Measurements from ENCODE around the gene ANGPTL1. TPM values are rescaled to one million over a fixed set of nuclear protein-coding genes. Genes with fewer than 3 reads are reported as not detected.

Gene ANGPTL1
- total RNA-seq, 2 donors from 2014 or later: 2.8 to 5.7 TPM

DNA sequence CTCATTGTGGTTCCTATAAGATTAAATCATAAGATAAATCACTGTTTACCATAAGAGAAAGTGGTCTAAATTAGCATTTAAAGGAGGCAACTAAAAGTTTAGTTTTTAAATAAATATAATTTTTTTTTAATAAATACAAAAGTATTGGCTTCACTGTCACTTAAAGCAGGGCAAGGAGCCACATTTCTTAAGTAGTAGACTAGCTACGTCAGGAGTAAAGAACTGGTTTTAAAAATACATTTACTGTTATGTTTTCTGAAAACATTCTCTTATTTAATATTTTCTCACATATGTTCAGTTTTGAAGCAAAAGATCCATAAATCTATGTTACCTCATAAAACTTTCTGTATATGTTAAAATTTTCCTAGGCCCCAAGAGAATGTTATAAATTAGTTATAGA is 2.2 kb downstream of the ANGPTL1 start:
- no peak for DNase-seq
- Histone ChIP-seq H3K36me3 (no peaks in the 10 kb centered on the region), H3K27me3 (no peaks in the 10 kb centered on the region), H3K27ac (no peak overlapping the region), H3K4me1 (peaks cover 3% of the 10 kb centered on the region), H3K9ac (ENCODE audit: low read depth in 2 of 2, low read length in 2 of 2) (no peak overlapping the region), H3K9me3 (no peaks in the 10 kb centered on the region), H3K4me3 (no peak overlapping the region)
- intact Hi-C loops (cut with DNase I): no loop called here
- TF ChIP-seq, protein P1, sequence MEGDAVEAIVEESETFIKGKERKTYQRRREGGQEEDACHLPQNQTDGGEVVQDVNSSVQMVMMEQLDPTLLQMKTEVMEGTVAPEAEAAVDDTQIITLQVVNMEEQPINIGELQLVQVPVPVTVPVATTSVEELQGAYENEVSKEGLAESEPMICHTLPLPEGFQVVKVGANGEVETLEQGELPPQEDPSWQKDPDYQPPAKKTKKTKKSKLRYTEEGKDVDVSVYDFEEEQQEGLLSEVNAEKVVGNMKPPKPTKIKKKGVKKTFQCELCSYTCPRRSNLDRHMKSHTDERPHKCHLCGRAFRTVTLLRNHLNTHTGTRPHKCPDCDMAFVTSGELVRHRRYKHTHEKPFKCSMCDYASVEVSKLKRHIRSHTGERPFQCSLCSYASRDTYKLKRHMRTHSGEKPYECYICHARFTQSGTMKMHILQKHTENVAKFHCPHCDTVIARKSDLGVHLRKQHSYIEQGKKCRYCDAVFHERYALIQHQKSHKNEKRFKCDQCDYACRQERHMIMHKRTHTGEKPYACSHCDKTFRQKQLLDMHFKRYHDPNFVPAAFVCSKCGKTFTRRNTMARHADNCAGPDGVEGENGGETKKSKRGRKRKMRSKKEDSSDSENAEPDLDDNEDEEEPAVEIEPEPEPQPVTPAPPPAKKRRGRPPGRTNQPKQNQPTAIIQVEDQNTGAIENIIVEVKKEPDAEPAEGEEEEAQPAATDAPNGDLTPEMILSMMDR (IDR thresholded peaks at IDR 0.05): no peak

DNA sequence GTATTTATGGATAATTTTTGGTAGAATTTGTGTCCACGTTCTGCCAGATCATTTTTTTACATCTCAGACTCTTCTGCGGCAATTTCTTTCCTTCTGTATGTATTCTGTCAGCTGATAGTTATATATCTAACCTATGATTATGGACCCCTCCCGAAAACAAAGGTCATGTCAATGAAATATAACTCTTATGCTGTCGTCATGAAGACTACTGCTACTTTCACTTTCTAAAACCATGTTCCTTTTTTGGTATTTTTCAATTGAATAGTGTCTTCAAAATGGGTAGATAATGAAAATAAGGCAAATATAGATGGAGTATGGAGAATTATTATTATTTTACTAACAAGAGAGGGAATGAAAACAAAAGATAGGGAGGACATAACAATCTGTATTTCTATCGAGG is 3.2 kb downstream of the ANGPTL1 start:
- Histone ChIP-seq H3K36me3 (no peaks in the 10 kb centered on the region), H3K27me3 (no peaks in the 10 kb centered on the region), H3K9ac (ENCODE audit: low read depth in 2 of 2, low read length in 2 of 2) (peak overlapping the region in 1 of 2 donors; percentile 0), H3K9me3 (no peaks in the 10 kb centered on the region), H3K27ac (peak overlapping the region; percentile 58), H3K4me1 (peaks cover 3% of the 10 kb centered on the region), H3K4me3 (peak overlapping the region; percentile 6)
- DNase-seq: no peak
- intact Hi-C loops (cut with DNase I): no loop called here
- TF ChIP-seq, protein P1 (IDR thresholded peaks at IDR 0.05): no peak

DNA sequence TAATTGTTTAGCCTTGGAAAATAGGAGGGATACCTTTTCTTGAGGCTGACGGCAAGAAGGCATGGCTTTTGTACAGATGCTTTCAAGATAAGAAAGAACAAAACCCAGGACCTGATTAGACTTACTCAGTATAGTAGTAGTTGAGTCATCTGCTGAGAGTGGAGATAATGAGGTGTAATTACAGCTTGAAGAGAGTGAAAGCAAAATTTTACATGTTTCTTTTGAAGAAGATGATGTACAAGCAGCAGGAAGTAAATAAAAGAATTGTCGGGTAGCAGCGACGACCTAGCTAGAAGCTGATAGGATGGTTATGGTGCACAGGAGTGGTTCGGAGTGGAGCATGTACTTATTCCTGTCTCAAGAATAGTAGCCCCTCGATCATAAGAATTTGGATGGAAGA is 6.6 kb downstream of the ANGPTL1 start:
- H3K36me3 ChIP-seq: no peaks in the 10 kb centered on the region
- no peak overlapping the region for H3K9ac ChIP-seq (ENCODE audit: low read depth in 2 of 2, low read length in 2 of 2)
- DNase-seq: no peak
- TF ChIP-seq, protein P1 (IDR thresholded peaks at IDR 0.05): no peak
- H3K27ac ChIP-seq: no peak overlapping the region
- H3K4me3 ChIP-seq: no peak overlapping the region
- intact Hi-C loops (cut with DNase I): no loop called here
- no peaks in the 10 kb centered on the region for H3K9me3 ChIP-seq
- no peaks in the 10 kb centered on the region for H3K27me3 ChIP-seq
- peaks cover 3% of the 10 kb centered on the region for H3K4me1 ChIP-seq

DNA sequence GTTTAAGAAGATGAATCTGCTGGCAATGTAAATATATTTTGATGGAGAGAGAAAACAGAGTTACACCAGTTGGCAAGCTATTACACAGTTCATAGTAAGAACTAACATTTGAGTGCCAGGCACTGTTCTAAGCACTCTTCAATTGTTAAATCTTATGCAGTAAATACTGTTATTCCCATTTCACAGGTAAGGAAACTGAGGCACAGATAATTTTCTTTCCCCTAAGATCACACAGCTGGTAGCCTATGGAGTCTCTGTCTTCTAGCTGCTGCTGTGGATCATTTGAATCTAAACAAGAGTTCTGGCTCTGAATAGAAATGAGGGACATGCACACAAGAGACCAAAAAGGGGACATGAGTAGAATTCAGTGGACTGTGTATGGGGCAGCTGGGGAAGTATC is 8.0 kb downstream of the ANGPTL1 start:
- Histone ChIP-seq H3K4me1 (peaks cover 3% of the 10 kb centered on the region), H3K4me3 (no peak overlapping the region), H3K27ac (no peak overlapping the region), H3K27me3 (no peaks in the 10 kb centered on the region), H3K36me3 (no peaks in the 10 kb centered on the region), H3K9me3 (no peaks in the 10 kb centered on the region), H3K9ac (ENCODE audit: low read depth in 2 of 2, low read length in 2 of 2) (no peak overlapping the region)
- TF ChIP-seq, protein P1 (IDR thresholded peaks at IDR 0.05): no peak
- intact Hi-C loops (cut with DNase I): no loop called here
- DNase-seq: no peak

DNA sequence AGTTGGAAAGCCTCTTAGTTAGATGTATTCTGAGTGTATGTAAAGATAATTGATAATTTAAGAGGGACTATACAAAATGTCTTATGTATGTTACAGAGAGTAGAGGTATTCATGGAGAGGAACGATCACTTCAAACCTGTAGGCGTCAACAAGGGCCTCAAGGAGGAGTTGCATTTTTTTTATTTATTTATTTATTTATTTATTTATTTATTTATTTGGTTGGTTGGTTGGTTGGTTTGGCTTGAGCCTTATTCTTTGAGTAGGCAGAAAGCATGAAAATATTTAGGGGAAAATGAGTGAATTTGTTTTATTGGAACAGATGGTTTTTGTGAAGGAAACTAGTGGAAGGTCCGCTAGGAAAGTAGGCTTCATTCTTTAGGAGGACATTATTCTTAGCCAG is 8.5 kb downstream of the ANGPTL1 start:
- no peak overlapping the region for H3K4me3 ChIP-seq

More for the DNA sequence above, 8.5 kb downstream of the ANGPTL1 start:
- no peak for DNase-seq
- intact Hi-C loops (cut with DNase I): no loop called here
- peaks cover 3% of the 10 kb centered on the region for H3K4me1 ChIP-seq
- no peaks in the 10 kb centered on the region for H3K9me3 ChIP-seq
- TF ChIP-seq, protein P1 (IDR thresholded peaks at IDR 0.05): no peak
- H3K9ac ChIP-seq (ENCODE audit: low read depth in 2 of 2, low read length in 2 of 2): no peak overlapping the region
- H3K36me3 ChIP-seq: no peaks in the 10 kb centered on the region
- no peaks in the 10 kb centered on the region for H3K27me3 ChIP-seq
- H3K27ac ChIP-seq: no peak overlapping the region

All from colonic mucosa (tissue), 4 donors.